OCI-LY7 (cell line): ENCODE results near the gene DTX3. TPM values are rescaled to one million over a fixed set of nuclear protein-coding genes. Genes with fewer than 3 reads are reported as not detected.

ENCODE experiments used
- BruUV-seq: library from RNA; stranded (reverse); fragments of 400-500 nt; replicated peaks from 2 replicates; lab custom pipeline; 2021; lab: Mats Ljungman, UMichigan
- CTCF ChIA-PET: fragments of 300-600 bp; sonication (Branson Sonifier 250); formaldehyde crosslinking; loops from one replicate; lab custom pipeline; 2022; ENCODE audit warnings: antibody characterized with exemption; ENCODE audit not compliant: unreplicated experiment; lab: Charles Lee
- POLR2A ChIA-PET: fragments of 300-600 bp; sonication (Branson Sonifier 250); formaldehyde crosslinking; loops from one replicate; lab custom pipeline; 2022; ENCODE audit warnings: antibody characterized with exemption; lab: Charles Lee
- DNase-seq: peaks from one replicate; pipeline ENCODE4 v3.0.0-alpha.2; 2015; ENCODE audit warnings: low spot score
- H2AFZ ChIP-seq: fragments of 200-600 bp; sonication (generic), shearing (Covaris generic); 2 replicates; pipeline ENCODE4 v1.6.1; 2014; ENCODE audit warnings: mild to moderate bottlenecking, antibody characterized with exemption, low read length, moderate library complexity
- H3K27ac ChIP-seq: fragments of 200-600 bp; sonication (generic); 2 replicates; pipeline ENCODE4 v1.5.1; 2014; ENCODE audit warnings: mixed run types, low read depth, mild to moderate bottlenecking, moderate library complexity, low read length, inconsistent platforms; ENCODE audit not compliant: poor library complexity, severe bottlenecking
- H3K36me3 ChIP-seq: fragments of 200-600 bp; sonication (generic); 2 replicates; pipeline ENCODE4 v1.6.1; 2014; ENCODE audit warnings: mild to moderate bottlenecking, antibody characterized with exemption, low read length, moderate library complexity, mixed read lengths; ENCODE audit not compliant: insufficient read depth
- H3K4me1 ChIP-seq: fragments of 200-600 bp; sonication (generic); 2 replicates; pipeline ENCODE4 v1.5.1; 2014; ENCODE audit warnings: mild to moderate bottlenecking, low read length; ENCODE audit not compliant: insufficient read depth, poor library complexity, severe bottlenecking
- H3K4me2 ChIP-seq: fragments of 200-600 bp; sonication (generic); 2 replicates; pipeline ENCODE4 v1.6.1; 2014; ENCODE audit warnings: mild to moderate bottlenecking, low read length
- H3K4me3 ChIP-seq: fragments of 200-600 bp; sonication (generic); 2 replicates; pipeline ENCODE4 v1.5.1; 2014; ENCODE audit warnings: mild to moderate bottlenecking, low read depth, low read length; ENCODE audit not compliant: poor library complexity, severe bottlenecking
- H3K79me2 ChIP-seq: fragments of 200-600 bp; sonication (generic); 2 replicates; pipeline ENCODE4 v1.6.1; 2016; ENCODE audit warnings: low read depth, mild to moderate bottlenecking, low read length, moderate library complexity, mixed read lengths; ENCODE audit not compliant: insufficient read depth
- H3K9me2 ChIP-seq: fragments of 200-600 bp; sonication (generic); 2 replicates; pipeline ENCODE4 v1.6.1; 2016; ENCODE audit warnings: mild to moderate bottlenecking, low read length, mixed read lengths; ENCODE audit not compliant: insufficient read depth
- H3K9me3 ChIP-seq: fragments of 200-600 bp; sonication (generic); 2 replicates; pipeline ENCODE4 v1.6.1; 2014; ENCODE audit warnings: mild to moderate bottlenecking, mixed run types, low read length, mixed read lengths
- H4K20me1 ChIP-seq: fragments of 200-600 bp; sonication (generic); 2 replicates; pipeline ENCODE4 v1.6.1; 2014; ENCODE audit warnings: mild to moderate bottlenecking, antibody characterized with exemption, low read length, moderate library complexity, mixed read lengths; ENCODE audit not compliant: insufficient read depth
- CTCF ChIP-seq: fragments of 200-600 bp; sonication (generic); conservative IDR thresholded peaks from 2 replicates; pipeline ENCODE4 v1.5.1; 2014; ENCODE audit warnings: mild to moderate bottlenecking, antibody characterized with exemption, low read length, moderate library complexity, mixed read lengths
- EZH2phosphoT487 ChIP-seq: fragments of 200-600 bp; sonication (generic); IDR thresholded peaks from 2 replicates; pipeline ENCODE4 v1.6.1; 2018; ENCODE audit warnings: low read depth, borderline replicate concordance, mild to moderate bottlenecking, mixed run types, antibody characterized with exemption, low read length, moderate library complexity, mixed read lengths
- intact Hi-C: fragments of 100-400 bp; cut with micrococcal nuclease; formaldehyde crosslinking; loops from one replicate; pipeline ENCODE4 v1.10.0; 2022; ENCODE audit not compliant: unreplicated experiment
- total RNA-seq, 2 experiments: library from RNA; depleted of rRNA in 1 of 2; stranded (reverse); fragments of >200 nt in 1 of 2; shearing (Covaris generic) in 1 of 2; gene quantifications; 2 replicates each; pipeline ENCODE4 v1.2.3, GENCODE V29; 2014 to 2022

DTX3 gene
- total RNA-seq, 2 experiments from 2014 or later, result not detected

- DNase-seq, result no peak
- intact Hi-C loops, result no loop called here
- BruUV-seq, result no TSS peak
- no peaks in the 10 kb centered on the region for H4K20me1 ChIP-seq
- no peak overlapping the region for H3K4me2 ChIP-seq
- no peaks in the 10 kb centered on the region for H3K4me1 ChIP-seq
- H3K36me3 ChIP-seq, result no peaks in the 10 kb centered on the region
- no peaks in the 10 kb centered on the region for H3K9me2 ChIP-seq
- CTCF ChIA-PET, result no interaction called here
- no peaks in the 10 kb centered on the region for H3K79me2 ChIP-seq
- H3K4me3 ChIP-seq, result no peak overlapping the region
- POLR2A ChIA-PET, result interaction anchor here (0.8 to 1.7 kb wide), 2 partner anchors 9 to 34 kb away, joined by 3 to 4 read pairs; no protein-coding TSS in a partner anchor
- no peaks in the 10 kb centered on the region for H3K9me3 ChIP-seq
- no peak overlapping the region for H2AFZ ChIP-seq
- TF ChIP-seq CTCF (no peak), EZH2phosphoT487 (no peak)
- no peak overlapping the region for H3K27ac ChIP-seq
Observed at GRCh38 chr12:57580466-57580795, 24.2 kb upstream of the DTX3 start.

GRCh38 chr12:57581802-57582201 lies 22.8 kb upstream of the DTX3 start:
- no peaks in the 10 kb centered on the region for H3K79me2 ChIP-seq
- intact Hi-C loops, result loop anchor here (2.0 kb wide), 1 partner anchor 33 kb away; no protein-coding TSS in a partner anchor
- no peak overlapping the region for H3K27ac ChIP-seq
- H3K4me2 ChIP-seq, result no peak overlapping the region
- no peaks in the 10 kb centered on the region for H3K4me1 ChIP-seq
- H3K9me3 ChIP-seq, result no peaks in the 10 kb centered on the region
- no peak overlapping the region for H2AFZ ChIP-seq
- ChIA-PET POLR2A (interaction anchor here (0.6 to 1.4 kb wide), 3 partner anchors 9 to 268 kb away, joined by 3 to 4 read pairs (median 3); partner anchors contain the start of gene PIP4K2C), CTCF (interaction anchor here (1.3 kb wide), 1 partner anchor 52 kb away, joined by 5 read pairs; the partner anchor contains the start of gene B4GALNT1)
- H3K9me2 ChIP-seq, result no peaks in the 10 kb centered on the region
- no peak overlapping the region for H3K4me3 ChIP-seq
- no peaks in the 10 kb centered on the region for H4K20me1 ChIP-seq
- no peak for DNase-seq
- no TSS peak for BruUV-seq
- no peaks in the 10 kb centered on the region for H3K36me3 ChIP-seq
- TF ChIP-seq EZH2phosphoT487 (no peak), CTCF (no peak)

- Histone ChIP-seq H4K20me1 (no peaks in the 10 kb centered on the region), H3K79me2 (no peaks in the 10 kb centered on the region), H3K4me3 (no peak overlapping the region), H3K27ac (no peak overlapping the region), H3K9me3 (no peaks in the 10 kb centered on the region), H3K36me3 (no peaks in the 10 kb centered on the region), H3K4me2 (no peak overlapping the region), H3K9me2 (no peaks in the 10 kb centered on the region), H2AFZ (no peak overlapping the region), H3K4me1 (no peaks in the 10 kb centered on the region)
- no TSS peak for BruUV-seq
- ChIA-PET POLR2A (interaction anchor here (0.5 kb wide), 1 partner anchor 17 kb away, joined by 4 read pairs; no protein-coding TSS in a partner anchor), CTCF (interaction anchor here (1.3 kb wide), 1 partner anchor 51 kb away, joined by 5 read pairs; the partner anchor contains the start of gene B4GALNT1)
- DNase-seq, result no peak
- intact Hi-C loops, result loop anchor here (2.0 kb wide), 1 partner anchor 32 kb away; no protein-coding TSS in a partner anchor
- TF ChIP-seq CTCF, result no peak
Observed at GRCh38 chr12:57582440-57582839, 22.2 kb upstream of the DTX3 start.
